ENCODE data around the gene CENPF.

Gene CENPF

GRCh38 chr1:214677945-214678344 lies 75.0 kb downstream of the CENPF start:
- no peak overlapping the region for H3K4me3 ChIP-seq (ENCODE audit: low read length)

GRCh38 chr1:214678386-214678785 lies 75.4 kb downstream of the CENPF start:
- no peak for TF ChIP-seq ZNF274 (IDR thresholded peaks at IDR 0.05; ENCODE audit: low read depth, low read length)
- H3K4me3 ChIP-seq (ENCODE audit: low read length), result no peak overlapping the region

More at GRCh38 chr1:214677945-214678344, 75.0 kb downstream of the CENPF start:
- TF ChIP-seq ZNF274 (IDR thresholded peaks at IDR 0.05; ENCODE audit: low read depth, low read length), result no peak

- no peak for TF ChIP-seq ZNF274 (IDR thresholded peaks at IDR 0.05; ENCODE audit: low read depth, low read length)
- H3K4me3 ChIP-seq (ENCODE audit: low read length), result no peak overlapping the region
These were observed 80.6 kb downstream of the CENPF start for GRCh38 chr1:214683621-214684020.

- TF ChIP-seq ZNF274 (IDR thresholded peaks at IDR 0.05; ENCODE audit: low read depth, low read length), result no peak
- H3K4me3 ChIP-seq (ENCODE audit: low read length), result no peak overlapping the region
These were observed 82.9 kb downstream of the CENPF start for GRCh38 chr1:214685906-214686305.

- no peak for TF ChIP-seq ZNF274 (IDR thresholded peaks at IDR 0.05; ENCODE audit: low read depth, low read length)
- H3K4me3 ChIP-seq (ENCODE audit: low read length), result no peak overlapping the region
These were observed 83.5 kb downstream of the CENPF start for GRCh38 chr1:214686497-214686896.

GRCh38 chr1:214688891-214689290 lies 85.9 kb downstream of the CENPF start:
- no peak overlapping the region for H3K4me3 ChIP-seq (ENCODE audit: low read length)
- TF ChIP-seq ZNF274 (IDR thresholded peaks at IDR 0.05; ENCODE audit: low read depth, low read length), result no peak

- H3K4me3 ChIP-seq (ENCODE audit: low read length), result no peak overlapping the region
- TF ChIP-seq ZNF274 (IDR thresholded peaks at IDR 0.05; ENCODE audit: low read depth, low read length), result no peak
These were observed 91.8 kb downstream of the CENPF start for GRCh38 chr1:214694769-214695168.

GRCh38 chr1:214698559-214698958 lies 95.6 kb downstream of the CENPF start:
- no peak overlapping the region for H3K4me3 ChIP-seq (ENCODE audit: low read length)
- TF ChIP-seq ZNF274 (IDR thresholded peaks at IDR 0.05; ENCODE audit: low read depth, low read length), result no peak

GRCh38 chr1:214700437-214700836 lies 97.4 kb downstream of the CENPF start:
- H3K4me3 ChIP-seq (ENCODE audit: low read length), result no peak overlapping the region
- no peak for TF ChIP-seq ZNF274 (IDR thresholded peaks at IDR 0.05; ENCODE audit: low read depth, low read length)

GRCh38 chr1:214702556-214702955 lies 99.6 kb downstream of the CENPF start:
- no peak overlapping the region for H3K4me3 ChIP-seq (ENCODE audit: low read length)
- TF ChIP-seq ZNF274 (IDR thresholded peaks at IDR 0.05; ENCODE audit: low read depth, low read length), result no peak

GRCh38 chr1:214707306-214708087 lies 104.5 kb downstream of the CENPF start:
- TF ChIP-seq ZNF274 (IDR thresholded peaks at IDR 0.05; ENCODE audit: low read depth, low read length), result no peak
- H3K4me3 ChIP-seq (ENCODE audit: low read length), result no peak overlapping the region

- no peak overlapping the region for H3K4me3 ChIP-seq (ENCODE audit: low read length)
These were observed 105.4 kb downstream of the CENPF start for GRCh38 chr1:214708321-214708955.

GRCh38 chr1:214709241-214709640 lies 106.2 kb downstream of the CENPF start:
- H3K4me3 ChIP-seq (ENCODE audit: low read length), result no peak overlapping the region
- no peak for TF ChIP-seq ZNF274 (IDR thresholded peaks at IDR 0.05; ENCODE audit: low read depth, low read length)

More at GRCh38 chr1:214708321-214708955, 105.4 kb downstream of the CENPF start:
- no peak for TF ChIP-seq ZNF274 (IDR thresholded peaks at IDR 0.05; ENCODE audit: low read depth, low read length)

GRCh38 chr1:214712737-214713136 lies 109.7 kb downstream of the CENPF start:
- no peak overlapping the region for H3K4me3 ChIP-seq (ENCODE audit: low read length)
- TF ChIP-seq ZNF274 (IDR thresholded peaks at IDR 0.05; ENCODE audit: low read depth, low read length), result no peak
